Keratinocyte (primary cell): ENCODE measurements around the gene ADGRF5. TPM values are rescaled to one million over a fixed set of nuclear protein-coding genes. Genes with fewer than 3 reads are reported as not detected.

Experiments
- DNase-seq: peaks from one replicate; pipeline ENCODE4 v3.0.0-alpha.2; 2011; ENCODE audit warnings: low read depth, missing footprints, low spot score
- FAIRE-seq: peaks from 2 replicates; lab custom pipeline; 2011; peaks lifted over from hg19 to GRCh38; lab: Jason Lieb, UNC
- H2AFZ ChIP-seq: 2 replicates; pipeline ENCODE4 v1.6.0; 2012; ENCODE audit warnings: low read length, control low read depth, inconsistent platforms; ENCODE audit not compliant: control insufficient read depth
- H3K27ac ChIP-seq: 2 replicates; pipeline ENCODE4 v1.5.1; 2011; ENCODE audit warnings: low read length; ENCODE audit not compliant: control insufficient read depth, insufficient read depth
- H3K27me3 ChIP-seq: 3 replicates; pipeline ENCODE4 v1.6.0; 2011; ENCODE audit warnings: low read length; ENCODE audit not compliant: control insufficient read depth, insufficient read depth; ENCODE audit errors: extremely low read depth
- H3K36me3 ChIP-seq, 2 experiments: 2 replicates in 1 of 2; 3 replicates in 1 of 2; pipeline ENCODE4 v1.5.1; 2011; ENCODE audit warnings: low read length in 2 of 2, mild to moderate bottlenecking in 1 of 2; ENCODE audit not compliant: control insufficient read depth in 2 of 2, insufficient read depth in 2 of 2; ENCODE audit errors: extremely low read depth in 1 of 2
- H3K4me1 ChIP-seq: 3 replicates; pipeline ENCODE4 v1.5.1; 2011; ENCODE audit warnings: low read length; ENCODE audit not compliant: control insufficient read depth, insufficient read depth; ENCODE audit errors: extremely low read depth
- H3K4me2 ChIP-seq: 3 replicates; pipeline ENCODE4 v1.6.0; 2011; ENCODE audit warnings: low read depth, low read length; ENCODE audit not compliant: control insufficient read depth, insufficient read depth; ENCODE audit errors: extremely low read depth
- H3K4me3 ChIP-seq, 3 experiments: fragments of 200-600 bp in 1 of 3; sonication (generic) in 1 of 3; 2 replicates in 2 of 3; 3 replicates in 1 of 3; pipeline ENCODE4 v1.5.1; 2011 to 2016; ENCODE audit warnings: low read length in 3 of 3, mild to moderate bottlenecking in 3 of 3, control low read depth in 2 of 3, inconsistent platforms in 1 of 3, low read depth in 1 of 3, mixed read lengths in 1 of 3, mixed run types in 1 of 3, moderate library complexity in 1 of 3; ENCODE audit not compliant: control insufficient read depth in 2 of 3, insufficient read depth in 2 of 3; ENCODE audit errors: extremely low read depth in 1 of 3
- H3K79me2 ChIP-seq: 2 replicates; pipeline ENCODE4 v1.6.0; 2012; ENCODE audit warnings: low read length; ENCODE audit not compliant: control insufficient read depth, insufficient read depth
- H3K9ac ChIP-seq: 3 replicates; pipeline ENCODE4 v1.6.0; 2011; ENCODE audit warnings: low read length; ENCODE audit not compliant: control insufficient read depth, insufficient read depth; ENCODE audit errors: extremely low read depth
- H3K9me1 ChIP-seq: 3 replicates; pipeline ENCODE4 v1.6.0; 2011; ENCODE audit warnings: low read length; ENCODE audit not compliant: control insufficient read depth, insufficient read depth; ENCODE audit errors: extremely low read depth
- H3K9me3 ChIP-seq: 2 replicates; pipeline ENCODE4 v1.5.1; 2012; ENCODE audit warnings: low read depth, low read length; ENCODE audit not compliant: control insufficient read depth
- H4K20me1 ChIP-seq: 3 replicates; pipeline ENCODE4 v1.6.0; 2011; ENCODE audit warnings: low read length; ENCODE audit not compliant: control insufficient read depth, insufficient read depth; ENCODE audit errors: extremely low read depth
- CTCF ChIP-seq, 3 experiments: IDR thresholded peaks in 1 of 3; conservative IDR thresholded peaks in 1 of 3; optimal IDR thresholded peaks in 1 of 3; 2 replicates in 2 of 3; 3 replicates in 1 of 3; pipeline versions ENCODE3 to v1.5.1; 2011; ENCODE audit warnings: low read length in 3 of 3, mild to moderate bottlenecking in 3 of 3, moderate library complexity in 2 of 3, control low read depth in 1 of 3, inconsistent platforms in 1 of 3; ENCODE audit not compliant: insufficient read depth in 2 of 3; ENCODE audit errors: extremely low read depth in 1 of 3
- EZH2 ChIP-seq: IDR thresholded peaks from one replicate; pipeline ENCODE4 v1.6.1; 2012; ENCODE audit warnings: inconsistent platforms, mild to moderate bottlenecking, low read length, moderate library complexity
- dilution Hi-C: fragments of 300-500 bp; cut with MboI; formaldehyde crosslinking; loops from one replicate; pipeline ENCODE4 v1.7.0; 2020; ENCODE audit warnings: low sequenced_read_pairs; ENCODE audit not compliant: extremely low pct_ligation_motif_present
- polyA plus RNA-seq, 5 experiments: library from polyadenylated mRNA; depleted of rRNA in 3 of 5; stranded (reverse) in 3 of 5; stranded (forward) in 1 of 5; unstranded in 1 of 5; fragments of >200 nt; gene quantifications; 1 replicate in 1 of 5; 2 replicates in 3 of 5; 3 replicates in 1 of 5; pipeline versions ENCODE4 v1.2.1 to v1.2.3, GENCODE V29; 2011 to 2012; ENCODE audit warnings: missing spikeins in 2 of 5, low read depth in 1 of 5, low replicate concordance in 1 of 5

The ADGRF5 gene
- polyA plus RNA-seq, 1 donor (not counting 4 experiments of a cell fraction or from before 2014, with no cell fraction given), result not detected

GRCh38 chr6:46959419-46959818 is 37.7 kb upstream of the ADGRF5 start:
- Histone ChIP-seq H3K36me3 (no peaks in the 10 kb centered on the region), H3K79me2 (no peaks in the 10 kb centered on the region), H3K9me1 (no peaks in the 10 kb centered on the region), H3K9ac (no peak overlapping the region), H3K4me3 (no peak overlapping the region), H3K4me2 (no peak overlapping the region), H3K4me1 (peaks cover 10% of the 10 kb centered on the region), H4K20me1 (no peaks in the 10 kb centered on the region), H3K27me3 (no peaks in the 10 kb centered on the region), H3K9me3 (no peaks in the 10 kb centered on the region), H2AFZ (no peak overlapping the region), H3K27ac (no peak overlapping the region)
- dilution Hi-C loops, result no loop called here
- FAIRE-seq, result no peak
- no peak for TF ChIP-seq EZH2
- no peak for TF ChIP-seq CTCF (optimal IDR thresholded peaks at IDR 0.05 in 1 of 3, IDR thresholded peaks at IDR 0.05 in 1 of 3, conservative IDR thresholded peaks at IDR 0.05 in 1 of 3; ENCODE audit: extremely low read depth in 1 of 3, insufficient read depth in 2 of 3, low read length in 3 of 3)
- DNase-seq, result no peak

- Histone ChIP-seq H3K9me3 (no peaks in the 10 kb centered on the region), H3K4me2 (no peak overlapping the region), H3K4me1 (peaks cover 10% of the 10 kb centered on the region), H3K36me3 (no peaks in the 10 kb centered on the region), H3K4me3 (no peak overlapping the region), H3K79me2 (no peaks in the 10 kb centered on the region), H3K9ac (no peak overlapping the region), H3K27me3 (no peaks in the 10 kb centered on the region), H3K9me1 (no peaks in the 10 kb centered on the region), H4K20me1 (no peaks in the 10 kb centered on the region), H3K27ac (no peak overlapping the region), H2AFZ (no peak overlapping the region)
- no peak for FAIRE-seq
- DNase-seq, result no peak
- TF ChIP-seq CTCF (optimal IDR thresholded peaks at IDR 0.05 in 1 of 3, IDR thresholded peaks at IDR 0.05 in 1 of 3, conservative IDR thresholded peaks at IDR 0.05 in 1 of 3; ENCODE audit: extremely low read depth in 1 of 3, insufficient read depth in 2 of 3, low read length in 3 of 3), result no peak
- no peak for TF ChIP-seq EZH2
- dilution Hi-C loops, result no loop called here
Measured at GRCh38 chr6:46956409-46956808, 34.7 kb upstream of the ADGRF5 start.
